ENCODE data around the gene ETFB.

The ETFB gene

DNA sequence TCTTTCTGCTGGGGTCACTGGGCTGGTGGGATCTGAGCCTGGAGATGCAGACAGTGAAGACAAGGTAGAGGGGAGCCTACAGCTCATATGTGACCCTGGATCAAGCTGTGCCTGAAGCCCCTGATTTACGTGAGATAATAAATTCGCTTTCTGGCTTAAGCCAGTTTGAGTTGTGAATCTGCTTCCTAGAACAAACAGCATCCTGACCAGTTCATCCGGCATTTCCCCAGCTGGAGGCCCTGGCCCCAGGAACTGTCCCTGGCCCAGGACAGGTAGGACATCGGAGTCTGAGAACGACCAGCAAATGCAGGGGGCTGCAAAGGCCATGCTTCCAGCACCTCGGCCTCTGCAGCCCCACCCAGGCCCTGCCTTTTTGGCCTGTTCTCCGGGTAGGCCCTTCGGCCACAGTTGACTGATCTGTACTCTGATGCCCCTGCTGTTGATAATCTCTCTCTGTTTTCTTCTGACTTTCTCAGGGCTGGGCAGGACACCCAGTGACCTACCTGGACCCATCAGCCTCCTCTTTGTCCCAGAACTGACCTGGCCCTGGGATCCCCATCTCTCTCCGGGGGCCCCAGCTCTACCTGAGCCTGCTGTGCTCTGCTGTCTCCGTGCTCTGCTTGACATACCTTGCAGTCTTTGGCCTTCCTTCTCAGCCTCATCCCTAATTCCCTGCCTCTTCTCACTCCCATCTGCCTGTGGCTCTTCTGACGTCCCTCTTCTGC lies 14.8 kb downstream of the ETFB start:
- DNase-seq (ENCODE audit: low spot score), result no peak

DNA sequence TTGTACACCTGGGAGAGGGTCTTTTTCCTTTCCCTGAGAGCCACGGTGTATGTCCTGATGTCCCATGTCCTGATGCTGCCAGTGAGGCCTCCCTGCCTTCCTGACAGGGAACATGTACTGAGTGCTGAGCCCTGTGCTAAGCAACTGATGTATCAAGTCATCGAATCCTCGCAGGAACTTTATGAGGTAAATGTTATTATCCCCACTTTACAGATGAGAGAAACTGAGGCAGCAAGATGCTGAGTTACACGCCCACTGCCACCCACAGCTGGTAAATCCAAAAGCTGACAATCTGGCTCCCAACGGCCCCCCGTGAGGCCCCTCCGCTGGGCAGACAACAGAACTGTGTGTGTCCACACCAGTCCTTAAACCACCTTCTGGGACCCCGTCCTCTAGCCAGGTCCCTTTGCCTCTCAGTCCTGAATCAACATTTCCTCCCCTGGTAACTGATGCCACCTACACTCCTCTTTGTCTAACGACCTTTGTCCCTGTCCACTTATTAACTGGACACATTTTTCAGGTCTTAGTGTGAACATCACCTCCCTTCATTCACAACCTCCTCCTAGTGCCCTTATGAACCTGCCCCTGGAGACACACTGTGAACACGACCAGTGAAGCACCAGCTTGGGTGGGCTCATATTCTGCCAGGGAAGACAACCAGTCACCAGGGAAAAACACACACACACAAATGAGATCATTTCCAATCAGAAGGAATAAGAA lies 18.8 kb downstream of the ETFB start:
- no peak for DNase-seq (ENCODE audit: low spot score)

DNA sequence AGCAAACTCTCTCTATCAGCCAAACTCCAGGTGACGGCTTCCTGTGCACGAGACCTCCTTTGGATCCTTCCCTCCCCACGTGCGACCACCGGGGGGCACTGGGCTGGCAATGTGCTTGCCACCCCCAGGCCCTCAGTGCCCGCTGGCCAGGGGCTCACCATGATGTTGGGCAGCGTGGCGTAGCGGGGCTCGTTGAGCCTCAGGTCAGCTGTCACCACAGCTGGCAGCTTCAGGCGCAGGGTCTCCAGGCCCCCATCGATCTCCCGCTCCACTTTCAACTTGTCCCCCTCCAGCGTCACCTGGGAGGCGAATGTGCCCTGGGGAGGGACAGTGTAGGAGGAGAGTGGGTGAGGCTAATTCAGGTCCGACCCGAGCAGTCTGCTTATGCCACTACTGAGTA lies 19.4 kb downstream of the ETFB start:
- no peak for DNase-seq (ENCODE audit: low spot score)

DNA sequence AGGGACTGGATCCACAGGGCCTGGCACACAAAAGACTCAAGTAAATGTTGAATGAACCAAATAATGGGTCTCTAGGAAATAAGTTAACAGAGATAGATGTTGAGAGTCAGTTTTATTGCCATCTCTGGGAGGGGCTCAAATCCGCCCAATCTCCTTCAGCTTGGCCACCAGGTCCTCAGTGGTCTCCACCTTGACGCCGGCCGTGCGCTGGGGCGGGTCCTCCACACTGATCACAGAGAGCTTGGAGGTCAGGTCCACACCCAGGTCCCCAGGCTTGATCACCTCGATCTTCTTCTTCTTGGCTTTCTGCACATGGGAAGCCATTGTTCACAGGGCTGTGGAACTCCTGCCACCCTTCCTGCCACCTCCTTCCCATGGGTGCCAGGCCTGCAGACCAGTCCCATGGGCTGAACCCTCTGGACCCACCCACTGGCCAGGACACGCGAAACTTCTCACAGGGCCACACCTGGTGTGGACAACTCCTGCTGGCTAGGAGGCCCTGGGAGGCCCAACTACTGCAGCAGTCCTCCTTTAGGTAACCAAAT lies 21.0 kb downstream of the ETFB start:
- DNase-seq (ENCODE audit: low spot score), result no peak

DNA sequence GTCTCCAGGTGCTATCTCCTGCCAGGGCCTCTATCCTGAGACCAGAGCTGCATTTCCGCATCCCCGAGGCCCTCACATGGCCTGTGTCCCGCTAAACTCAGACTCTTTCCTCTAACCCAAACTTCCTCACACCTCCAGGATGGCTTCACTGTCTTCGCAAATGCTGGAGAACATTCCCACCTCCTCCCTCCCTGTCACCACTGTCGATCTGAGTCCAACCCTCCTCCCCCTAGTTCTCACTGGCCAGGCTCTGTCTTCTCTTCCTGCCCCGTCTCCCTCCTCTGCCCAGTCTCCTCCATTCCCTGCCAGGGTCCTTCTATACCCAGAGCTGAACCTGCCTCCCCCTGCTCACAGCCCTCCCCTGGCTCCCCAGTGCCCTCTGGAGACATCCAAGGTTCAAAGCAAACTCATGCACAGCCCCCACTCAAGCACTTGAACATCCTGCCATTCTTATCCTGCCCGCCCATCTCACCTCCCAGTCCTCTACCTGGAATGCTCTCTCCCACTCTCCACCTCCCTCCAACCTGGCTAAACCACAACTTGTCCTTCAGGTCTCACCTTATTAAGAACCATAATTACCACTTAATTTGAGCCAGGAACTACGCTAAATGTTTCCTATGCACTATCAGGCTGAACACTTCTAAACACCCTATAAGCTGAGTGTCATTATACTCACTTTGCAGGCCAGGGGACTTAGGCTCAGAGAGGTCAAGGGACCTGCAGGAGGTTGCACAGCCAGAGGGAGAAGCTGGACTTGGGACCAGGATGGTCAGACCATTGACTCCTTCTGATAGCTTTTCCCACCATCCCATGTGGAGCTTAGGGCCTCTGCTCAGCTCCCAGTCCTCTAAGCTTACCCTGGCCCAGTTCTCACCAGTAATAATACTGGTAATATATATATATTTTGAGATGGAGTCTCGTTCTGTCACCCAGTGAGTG lies 23.3 kb downstream of the ETFB start:
- no peak for DNase-seq (ENCODE audit: low spot score)

DNA sequence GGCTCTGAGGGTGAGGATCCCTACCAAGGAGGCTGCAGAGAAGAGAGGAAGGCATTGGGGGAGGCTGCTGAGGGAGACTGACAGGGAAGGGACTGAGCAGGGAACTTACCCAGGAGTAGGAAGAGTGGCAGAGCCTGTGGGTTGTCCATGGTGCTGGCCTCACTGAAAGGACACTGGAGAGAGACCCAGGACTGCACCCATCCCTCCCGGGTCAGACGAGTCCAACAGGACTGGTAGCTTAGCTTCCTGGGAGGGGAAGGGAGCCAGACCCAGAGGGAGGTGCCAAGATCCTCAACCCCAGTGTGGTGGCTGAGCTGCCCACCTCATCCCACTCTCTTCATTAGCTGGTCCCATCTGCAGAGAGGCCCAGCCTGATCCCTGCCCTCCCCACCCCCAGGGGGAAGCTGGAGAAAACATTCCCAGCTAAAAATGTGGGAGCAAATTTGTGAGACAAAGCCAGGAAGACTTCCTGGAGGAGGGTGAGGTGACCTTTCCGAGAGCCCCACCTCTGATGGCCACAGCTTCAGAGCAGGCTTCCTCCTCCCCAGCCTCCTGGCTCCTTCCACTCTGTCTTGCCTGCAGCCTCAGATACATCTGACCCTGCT lies 24.1 kb downstream of the ETFB start, which contains the start of gene VSIG10L:
VSIG10L (minus strand) TSS at position 164 of the 605 bp plus-strand sequence; CDS start at position 149, 15 bp downstream.
- no peak for DNase-seq (ENCODE audit: low spot score)

DNA sequence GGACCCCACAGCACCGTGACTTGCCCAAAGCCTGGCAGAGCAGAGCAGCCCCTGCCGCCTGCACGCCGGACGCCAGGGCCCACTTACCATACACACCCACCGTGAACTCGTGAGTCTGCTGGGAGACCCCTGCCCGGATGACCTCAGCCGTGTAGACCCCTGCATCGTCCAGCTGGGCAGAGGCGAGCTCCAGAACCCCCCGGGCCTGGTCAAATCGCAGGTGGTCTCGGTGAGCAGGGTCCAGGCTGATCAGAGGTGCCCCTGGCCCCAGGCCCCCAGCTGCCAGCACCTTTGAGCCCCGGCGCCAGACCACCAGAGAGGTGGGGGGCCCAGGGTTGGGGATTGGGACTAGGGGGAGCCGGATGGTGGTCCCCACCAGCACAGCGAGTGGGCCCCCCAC lies 25.1 kb downstream of the ETFB start:
- DNase-seq (ENCODE audit: low spot score), result no peak

DNA sequence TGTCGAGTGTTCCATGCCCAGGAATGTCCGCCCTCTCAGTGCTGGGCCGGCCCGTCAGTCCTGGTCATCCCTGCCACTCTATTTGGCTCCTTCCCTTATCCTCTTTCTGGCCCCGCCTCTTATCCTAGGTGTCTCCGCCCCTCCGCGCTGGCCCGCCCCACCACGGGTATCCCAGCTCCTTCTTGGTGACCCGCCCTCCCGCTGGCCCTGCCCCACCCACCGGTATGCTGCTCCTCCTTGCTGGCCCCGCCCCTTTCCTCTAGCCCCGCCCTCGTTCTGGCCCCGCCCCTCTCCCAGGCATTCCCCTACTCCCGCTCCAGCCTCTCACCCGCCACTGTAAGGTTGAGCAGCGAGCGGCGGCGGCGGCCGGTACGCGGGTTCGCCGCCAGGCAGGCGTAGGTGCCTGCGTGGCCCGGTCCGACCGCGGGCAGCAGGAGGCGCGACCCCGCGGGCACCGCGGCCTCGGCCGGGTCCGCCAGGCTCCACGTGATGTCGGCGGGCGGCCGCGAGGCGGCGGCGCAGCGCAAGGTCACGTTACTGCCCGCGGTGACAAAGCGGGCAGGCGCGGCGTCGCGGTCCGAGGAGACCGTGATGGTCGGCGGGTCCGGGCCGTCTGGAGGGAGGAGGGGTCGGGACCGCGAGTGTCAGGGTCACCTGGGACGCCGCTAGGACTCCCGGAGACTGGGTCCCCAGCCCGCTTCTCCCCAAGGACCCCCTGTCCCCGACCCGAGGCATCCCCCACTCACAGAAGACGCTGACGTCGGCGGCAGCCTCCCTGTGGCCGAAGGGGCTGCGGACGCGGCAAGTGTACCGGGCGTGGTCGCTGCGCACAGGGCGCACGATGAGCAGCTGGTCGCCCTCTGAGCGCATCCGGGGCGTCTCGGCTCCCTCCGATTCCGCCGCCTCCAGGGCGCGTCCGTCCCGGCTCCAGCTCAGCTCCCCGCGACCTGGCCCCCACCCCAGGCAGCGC lies 26.2 kb downstream of the ETFB start:
- DNase-seq (ENCODE audit: low spot score), result peak; percentile 90

DNA sequence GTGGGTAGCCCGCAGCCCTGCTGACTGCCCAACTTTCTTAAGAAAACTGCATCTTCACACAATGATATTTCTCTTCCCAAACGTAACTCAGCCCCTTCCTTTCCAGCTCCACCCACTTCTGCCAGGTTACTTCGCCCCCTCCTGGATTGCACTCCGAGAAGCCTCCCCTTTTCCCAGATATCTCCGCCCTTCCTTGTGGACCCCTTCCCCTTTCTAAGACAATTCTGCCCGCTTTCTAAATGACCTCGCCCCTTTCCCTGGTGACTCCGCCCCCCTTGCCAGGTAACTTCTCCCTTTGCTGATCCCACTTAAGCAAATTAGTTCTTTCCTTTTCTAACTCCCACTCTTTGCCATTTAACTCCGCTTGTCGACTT lies 26.9 kb downstream of the ETFB start:
- DNase-seq (ENCODE audit: low spot score), result no peak

DNA sequence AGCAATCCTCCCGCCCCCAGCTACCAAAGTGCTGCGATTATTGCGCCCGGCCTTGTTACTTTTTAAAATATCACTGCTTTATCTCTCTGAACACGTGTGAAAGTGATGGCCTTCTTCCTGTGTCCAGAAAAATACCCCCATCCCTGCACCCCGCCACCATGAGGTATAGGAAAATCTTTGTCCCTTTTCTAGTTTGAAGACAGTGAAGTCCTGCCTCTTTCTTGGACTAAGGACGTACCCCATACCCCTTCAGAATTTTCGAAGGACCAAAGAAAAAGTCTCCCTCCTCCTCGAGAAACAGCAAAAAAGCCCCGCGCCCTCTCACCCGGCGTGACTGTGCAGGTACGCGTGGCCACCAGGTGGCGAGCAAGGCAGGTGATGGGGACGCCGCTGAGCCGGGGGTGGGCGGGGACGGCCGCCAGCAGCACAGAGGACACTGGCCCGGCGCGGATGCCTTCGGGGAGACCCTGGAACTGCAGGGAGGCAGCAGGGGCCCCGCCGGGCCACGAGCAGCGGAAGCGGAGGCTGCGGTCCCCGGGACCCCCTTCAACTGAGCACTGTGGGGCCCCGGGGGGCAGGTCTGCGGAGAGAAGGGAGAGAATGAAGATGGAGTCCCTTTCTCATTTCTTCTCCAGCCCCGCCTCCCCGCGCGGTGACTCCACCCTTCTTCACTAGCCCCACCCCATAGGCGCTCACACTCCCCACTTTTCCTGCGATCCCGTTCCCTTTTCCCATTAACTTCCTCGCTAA lies 27.4 kb downstream of the ETFB start:
- DNase-seq (ENCODE audit: low spot score), result peak; percentile 80

DNA sequence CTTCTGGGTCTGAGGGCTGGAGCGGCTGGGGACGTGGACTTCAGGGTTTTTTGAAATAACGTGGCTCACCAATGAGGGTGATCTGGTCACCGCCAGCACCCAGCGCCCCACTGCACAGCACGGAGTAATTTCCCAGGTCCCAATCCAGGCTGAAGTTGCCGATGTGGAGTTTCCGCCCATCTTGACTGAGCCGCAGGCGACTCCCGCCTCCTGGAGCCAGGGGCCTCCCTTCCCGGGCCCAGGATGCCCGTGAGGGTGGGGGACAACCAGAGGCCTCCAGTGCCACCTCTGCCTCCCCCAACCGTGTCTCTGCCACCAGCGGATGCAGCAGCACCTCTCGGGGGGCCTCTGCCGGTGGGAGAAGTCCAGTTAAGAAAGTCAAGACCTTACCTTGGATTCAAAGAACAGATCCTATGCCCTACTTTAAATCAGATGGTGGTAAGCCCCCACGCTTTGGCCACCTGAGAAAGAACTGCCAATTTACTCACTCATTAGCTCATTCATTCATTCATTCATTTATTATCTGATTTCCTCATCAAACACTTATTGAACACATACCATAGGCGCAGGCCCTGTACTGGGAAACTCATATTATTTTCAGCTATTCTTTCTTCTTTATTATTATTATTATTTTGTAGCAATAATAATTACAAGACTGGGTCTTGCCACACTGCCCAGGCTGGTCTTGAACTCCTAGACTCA lies 28.2 kb downstream of the ETFB start:
- DNase-seq (ENCODE audit: low spot score), result no peak

DNA sequence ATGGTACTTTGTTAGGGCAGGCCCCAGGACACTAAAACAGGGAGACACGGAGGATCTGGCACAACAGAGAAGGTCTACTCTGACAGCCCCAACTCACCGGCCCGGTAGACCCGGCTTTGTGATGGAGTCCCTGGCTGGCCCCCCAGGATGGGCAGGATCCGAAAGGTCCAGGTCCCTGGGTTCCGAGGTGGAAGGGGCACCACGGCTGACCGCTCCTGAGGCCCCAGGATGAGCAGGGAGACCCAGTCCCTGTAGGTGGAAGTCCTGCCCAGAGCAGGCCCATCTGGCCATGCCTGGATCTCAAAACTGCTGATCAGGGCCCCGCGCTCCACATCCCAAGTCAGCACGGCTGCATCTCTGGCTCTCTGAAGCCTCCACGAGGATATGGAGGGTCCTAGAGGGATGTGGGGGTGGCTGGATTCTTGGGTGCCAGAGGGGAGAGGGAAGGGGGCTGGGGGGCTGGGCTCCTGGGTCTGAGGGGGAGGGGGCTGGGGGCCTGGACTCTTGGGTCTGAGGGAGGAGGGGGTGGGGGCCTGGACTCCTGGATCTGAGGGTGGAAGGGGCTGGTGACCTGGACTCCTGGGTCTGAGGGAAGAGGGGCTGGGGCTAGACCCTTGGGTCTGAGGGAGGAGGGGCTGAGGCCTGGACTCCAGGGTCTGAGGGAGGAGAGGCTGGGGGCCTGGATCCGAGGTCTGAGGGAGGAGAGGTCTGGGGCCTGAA lies 28.9 kb downstream of the ETFB start:
- DNase-seq (ENCODE audit: low spot score), result no peak

DNA sequence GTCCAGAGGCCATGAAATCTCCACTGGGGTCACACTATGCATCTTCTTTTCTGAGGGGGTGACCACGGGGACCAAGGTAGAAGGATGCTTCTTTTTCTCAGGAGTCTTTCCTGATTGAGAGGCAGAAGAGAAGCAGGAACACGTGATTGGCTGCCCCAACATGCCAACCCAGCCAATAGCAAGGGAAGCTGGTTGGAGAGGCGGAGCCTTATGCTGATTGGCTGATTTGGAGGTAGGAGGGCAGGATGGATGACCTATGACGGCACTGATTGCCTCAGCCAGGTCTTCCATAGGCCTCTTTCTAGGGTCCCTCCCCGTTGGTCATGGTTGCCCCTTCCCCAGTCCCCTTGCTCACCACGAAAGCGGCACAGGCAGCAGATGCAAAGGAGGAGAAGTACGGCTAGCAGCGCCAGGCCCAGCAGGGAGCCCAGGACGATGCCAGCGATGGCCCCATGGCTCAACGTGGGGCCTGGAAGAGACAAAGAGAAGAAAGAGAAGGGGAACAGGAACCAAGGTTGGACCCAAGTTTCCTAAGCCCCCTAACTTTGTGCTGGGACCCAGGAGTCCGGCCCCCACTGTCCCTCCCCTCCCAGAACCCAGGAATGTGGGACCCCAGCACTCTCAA lies 32.2 kb downstream of the ETFB start:
- no peak for DNase-seq (ENCODE audit: low spot score)

DNA sequence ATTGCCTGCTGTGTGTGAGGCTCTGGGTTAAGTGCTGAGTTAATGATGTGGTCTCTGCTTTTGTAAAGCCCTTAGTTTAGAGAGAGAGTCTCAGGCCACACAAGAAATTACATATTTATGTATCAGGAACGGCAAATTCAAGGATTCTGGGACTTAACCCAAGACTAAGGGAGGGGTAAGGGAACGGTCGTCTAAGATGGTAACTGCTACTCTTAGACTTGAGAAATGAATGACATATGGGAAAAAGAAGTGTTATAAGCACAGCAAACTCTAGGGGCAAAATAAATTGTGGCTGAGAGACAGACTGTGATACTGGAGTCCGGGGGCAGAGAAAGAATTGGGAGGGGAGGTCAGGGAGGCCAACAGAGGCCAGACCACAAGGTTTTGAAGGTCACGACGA lies 34.5 kb downstream of the ETFB start:
- DNase-seq (ENCODE audit: low spot score), result no peak

DNA sequence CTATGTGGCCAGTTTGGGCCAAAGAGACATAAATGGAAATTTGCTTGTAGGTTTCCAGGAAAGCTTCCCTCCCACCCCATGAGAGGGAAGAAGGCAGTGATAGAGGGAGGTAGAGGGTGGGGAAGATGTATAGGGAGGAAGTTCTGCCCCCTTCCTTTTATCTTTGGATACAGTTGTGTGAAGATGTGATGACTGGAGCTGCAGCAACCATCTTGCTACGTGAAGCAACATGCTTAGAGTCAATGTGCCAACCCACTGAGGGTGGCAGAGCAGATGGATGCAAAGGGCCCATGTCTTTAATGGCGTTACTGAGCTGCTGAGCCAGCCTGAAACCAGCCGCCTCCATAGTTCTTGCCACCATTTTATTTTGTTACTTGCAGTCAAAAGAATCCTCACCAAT lies 35.0 kb downstream of the ETFB start:
- no peak for DNase-seq (ENCODE audit: low spot score)

DNA sequence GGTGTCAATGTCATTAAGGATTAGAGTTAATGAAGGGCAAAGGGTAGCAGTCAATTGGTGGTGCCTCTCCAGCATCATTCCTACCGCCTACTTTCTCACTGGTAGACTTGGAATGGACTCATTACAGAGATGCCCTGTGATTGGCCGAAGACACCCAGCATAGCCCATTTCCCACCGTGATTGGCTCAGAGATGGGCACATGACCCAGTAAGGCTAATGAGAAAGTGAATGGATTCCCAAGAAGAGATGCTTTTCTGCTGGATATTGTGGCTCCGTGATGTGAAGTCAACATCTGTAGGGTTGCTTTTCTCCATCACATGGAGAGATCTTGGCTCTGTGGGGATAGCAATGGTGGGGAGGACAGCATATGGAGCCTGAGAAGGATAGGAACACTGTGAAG lies 35.8 kb downstream of the ETFB start:
- no peak for DNase-seq (ENCODE audit: low spot score)

DNA sequence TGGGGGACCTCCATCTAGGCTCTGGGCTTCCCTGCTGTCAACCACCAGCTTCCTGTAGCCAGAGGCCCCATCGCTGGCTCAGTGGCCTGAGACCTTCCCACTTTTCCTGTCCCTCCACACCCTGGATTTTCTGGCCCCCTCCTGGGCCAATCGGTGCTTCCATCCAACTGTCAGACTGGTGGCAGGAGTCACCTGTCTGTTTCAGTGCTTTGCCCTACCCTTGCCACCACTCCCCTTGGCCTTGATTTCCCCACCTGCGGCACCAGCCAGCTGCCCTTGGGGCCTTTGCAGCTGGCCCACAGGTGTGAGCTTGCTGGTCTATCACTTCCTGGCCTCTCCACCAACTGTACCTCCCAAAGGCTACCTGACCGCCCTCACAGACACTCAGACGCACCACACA lies 36.8 kb downstream of the ETFB start:
- DNase-seq (ENCODE audit: low spot score), result no peak
